ENCODE measurements around the gene MUC5B.

MUC5B gene

GRCh38 chr11:1270476-1270875 lies 47.6 kb downstream of the MUC5B start:
- Histone ChIP-seq H3K27me3 (replicated peaks; ENCODE audit: control insufficient read depth, insufficient read depth, low read length) (no peaks in the 10 kb centered on the region), H3K36me3 (ENCODE audit: control insufficient read depth, insufficient read depth, low read length) (no peaks in the 10 kb centered on the region), H3K4me3 (replicated peaks; ENCODE audit: low read depth, low read length) (no peak overlapping the region)
- no peak for TF ChIP-seq CTCF (IDR thresholded peaks at IDR 0.05; ENCODE audit: insufficient read depth, low read length, poor library complexity, severe bottlenecking)
- DNase-seq (ENCODE audit: extremely low read depth, insufficient read length), result no peak

- Histone ChIP-seq H3K4me3 (replicated peaks; ENCODE audit: low read depth, low read length) (no peak overlapping the region), H3K27me3 (replicated peaks; ENCODE audit: control insufficient read depth, insufficient read depth, low read length) (no peaks in the 10 kb centered on the region), H3K36me3 (ENCODE audit: control insufficient read depth, insufficient read depth, low read length) (peaks cover under 1% of the 10 kb centered on the region; the same call in 1 of the 2 replicates)
- DNase-seq (ENCODE audit: extremely low read depth, insufficient read length), result no peak
- no peak for TF ChIP-seq CTCF (IDR thresholded peaks at IDR 0.05; ENCODE audit: insufficient read depth, low read length, poor library complexity, severe bottlenecking)
These were observed 48.1 kb downstream of the MUC5B start for GRCh38 chr11:1271002-1271401.

- Histone ChIP-seq H3K36me3 (ENCODE audit: control insufficient read depth, insufficient read depth, low read length) (peaks cover 4% of the 10 kb centered on the region; the same call in 1 of the 2 replicates), H3K4me3 (replicated peaks; ENCODE audit: low read depth, low read length) (no peak overlapping the region), H3K27me3 (replicated peaks; ENCODE audit: control insufficient read depth, insufficient read depth, low read length) (no peaks in the 10 kb centered on the region)
- no peak for TF ChIP-seq CTCF (IDR thresholded peaks at IDR 0.05; ENCODE audit: insufficient read depth, low read length, poor library complexity, severe bottlenecking)
- DNase-seq (ENCODE audit: extremely low read depth, insufficient read length), result no peak
These were observed 48.5 kb downstream of the MUC5B start for GRCh38 chr11:1271406-1271805.

GRCh38 chr11:1271927-1272326 lies 49.1 kb downstream of the MUC5B start:
- TF ChIP-seq CTCF (IDR thresholded peaks at IDR 0.05; ENCODE audit: insufficient read depth, low read length, poor library complexity, severe bottlenecking), result no peak
- DNase-seq (ENCODE audit: extremely low read depth, insufficient read length), result no peak
- H3K27me3 ChIP-seq (replicated peaks; ENCODE audit: control insufficient read depth, insufficient read depth, low read length), result no peaks in the 10 kb centered on the region
- H3K36me3 ChIP-seq (ENCODE audit: control insufficient read depth, insufficient read depth, low read length), result peaks cover 7% of the 10 kb centered on the region
- no peak overlapping the region for H3K4me3 ChIP-seq (replicated peaks; ENCODE audit: low read depth, low read length)

GRCh38 chr11:1272531-1272930 lies 49.7 kb downstream of the MUC5B start:
- TF ChIP-seq CTCF (IDR thresholded peaks at IDR 0.05; ENCODE audit: insufficient read depth, low read length, poor library complexity, severe bottlenecking), result no peak
- peaks cover 7% of the 10 kb centered on the region for H3K36me3 ChIP-seq (ENCODE audit: control insufficient read depth, insufficient read depth, low read length)
- H3K27me3 ChIP-seq (replicated peaks; ENCODE audit: control insufficient read depth, insufficient read depth, low read length), result no peaks in the 10 kb centered on the region
- DNase-seq (ENCODE audit: extremely low read depth, insufficient read length), result no peak
- H3K4me3 ChIP-seq (replicated peaks; ENCODE audit: low read depth, low read length), result no peak overlapping the region

GRCh38 chr11:1274501-1274900 lies 51.6 kb downstream of the MUC5B start:
- Histone ChIP-seq H3K27me3 (replicated peaks; ENCODE audit: control insufficient read depth, insufficient read depth, low read length) (no peaks in the 10 kb centered on the region), H3K4me3 (replicated peaks; ENCODE audit: low read depth, low read length) (no peak overlapping the region), H3K36me3 (ENCODE audit: control insufficient read depth, insufficient read depth, low read length) (peaks cover 7% of the 10 kb centered on the region)
- TF ChIP-seq CTCF (IDR thresholded peaks at IDR 0.05; ENCODE audit: insufficient read depth, low read length, poor library complexity, severe bottlenecking), result no peak
- DNase-seq (ENCODE audit: extremely low read depth, insufficient read length), result no peak

All from GM06990 (cell line).